OCI-LY1 (cell line): ENCODE results near the gene RNF125.
"Not testable (repeated sequence)": the region's sequence is repeated elsewhere in the genome, so short reads cannot be mapped to it uniquely, and the experiment has no call there.

Source experiments
- H2AFZ ChIP-seq: fragments of 200-600 bp; sonication (generic), shearing (Covaris generic); 2 replicates; pipeline ENCODE4 v1.6.0; 2014; ENCODE audit warnings: antibody characterized with exemption, mild to moderate bottlenecking, low read length
- H3F3A ChIP-seq: fragments of 200-600 bp; sonication (generic), shearing (Covaris generic); 2 replicates; pipeline ENCODE4 v1.6.0; 2014; ENCODE audit warnings: mild to moderate bottlenecking, antibody characterized with exemption, low read length, moderate library complexity; ENCODE audit not compliant: insufficient read depth
- H3K27ac ChIP-seq: fragments of 200-600 bp; sonication (generic); 2 replicates; pipeline ENCODE4 v1.5.1; 2014; ENCODE audit warnings: low read length, mixed run types, mild to moderate bottlenecking, low read depth; ENCODE audit not compliant: poor library complexity, severe bottlenecking
- H3K27me3 ChIP-seq: fragments of 200-600 bp; sonication (generic); 2 replicates; pipeline ENCODE4 v1.6.0; 2014; ENCODE audit warnings: antibody characterized with exemption, mild to moderate bottlenecking, low read length, moderate library complexity; ENCODE audit not compliant: insufficient read depth
- H3K36me3 ChIP-seq: fragments of 200-600 bp; sonication (generic); 2 replicates; pipeline ENCODE4 v1.6.1; 2014; ENCODE audit warnings: mild to moderate bottlenecking, antibody characterized with exemption, low read length, moderate library complexity, mixed read lengths; ENCODE audit not compliant: insufficient read depth
- H3K4me1 ChIP-seq: fragments of 200-600 bp; sonication (generic); 2 replicates; pipeline ENCODE4 v1.5.1; 2014; ENCODE audit warnings: mild to moderate bottlenecking, low read length, moderate library complexity; ENCODE audit not compliant: insufficient read depth, severe bottlenecking
- H3K4me2 ChIP-seq: fragments of 200-600 bp; sonication (generic), shearing (Covaris generic); 2 replicates; pipeline ENCODE4 v1.6.1; 2014; ENCODE audit warnings: low read length
- H3K4me3 ChIP-seq: fragments of 200-600 bp; sonication (generic); 2 replicates; pipeline ENCODE4 v1.5.1; 2014; ENCODE audit warnings: low read length, low read depth, mild to moderate bottlenecking, mixed read lengths; ENCODE audit not compliant: poor library complexity, severe bottlenecking
- H3K79me2 ChIP-seq: fragments of 200-600 bp; shearing (Covaris generic); 2 replicates; pipeline ENCODE4 v1.6.1; 2016; ENCODE audit warnings: mixed run types, low read length, mixed read lengths; ENCODE audit not compliant: insufficient read depth
- H3K9ac ChIP-seq: fragments of 200-600 bp; sonication (generic), shearing (Covaris generic); 2 replicates; pipeline ENCODE4 v1.6.1; 2014; ENCODE audit warnings: mild to moderate bottlenecking, low read length, mixed read lengths
- H3K9me2 ChIP-seq: fragments of 200-600 bp; sonication (generic), shearing (Covaris generic); 2 replicates; pipeline ENCODE4 v1.6.1; 2014; ENCODE audit warnings: low read depth, mild to moderate bottlenecking, low read length, mixed read lengths
- H3K9me3 ChIP-seq: fragments of 200-600 bp; shearing (Covaris generic); 2 replicates; pipeline ENCODE4 v1.6.1; 2014; ENCODE audit warnings: low read length, mixed read lengths
- H4K20me1 ChIP-seq: fragments of 200-600 bp; sonication (generic), shearing (Covaris generic); 2 replicates; pipeline ENCODE4 v1.6.0; 2016; ENCODE audit warnings: mild to moderate bottlenecking, low read length; ENCODE audit not compliant: insufficient read depth
- CTCF ChIP-seq: fragments of 200-600 bp; sonication (generic), shearing (Covaris generic); IDR thresholded peaks from 2 replicates; pipeline ENCODE4 v1.5.1; 2017; ENCODE audit warnings: mild to moderate bottlenecking, antibody characterized with exemption, low read length, moderate library complexity, mixed read lengths
- EZH2 ChIP-seq: fragments of 200-600 bp; sonication (generic), shearing (Covaris generic); IDR thresholded peaks from 2 replicates; pipeline ENCODE4 v1.8.0; 2017; ENCODE audit warnings: borderline replicate concordance, mixed run types, mild to moderate bottlenecking, antibody characterized with exemption, low read length, moderate library complexity, mixed read lengths

RNF125 gene

GRCh38 chr18:32011193-32011592, 7.4 kb upstream of the RNF125 start:
- TF ChIP-seq EZH2 (no peak), CTCF (no peak)
- Histone ChIP-seq H3K27me3 (no peaks in the 10 kb centered on the region; the same call in 1 of the 2 replicates), H4K20me1 (no peaks in the 10 kb centered on the region), H3K4me3 (no peak overlapping the region), H3K4me2 (no peak overlapping the region), H3K9me2 (no peaks in the 10 kb centered on the region), H3K9ac (no peak overlapping the region), H3F3A (no peaks in the 10 kb centered on the region), H3K4me1 (no peaks in the 10 kb centered on the region), H3K79me2 (no peaks in the 10 kb centered on the region), H3K9me3 (no peaks in the 10 kb centered on the region), H3K27ac (no peak overlapping the region), H3K36me3 (no peaks in the 10 kb centered on the region), H2AFZ (no peak overlapping the region)

- Histone ChIP-seq H3K27me3 (no peaks in the 10 kb centered on the region), H3K4me2 (peak overlapping the region; percentile 46; the same call in 1 of the 2 replicates), H2AFZ (no peak overlapping the region), H3K9me3 (no peaks in the 10 kb centered on the region), H3F3A (no peaks in the 10 kb centered on the region), H3K36me3 (no peaks in the 10 kb centered on the region), H3K27ac (no peak overlapping the region), H3K4me3 (peak overlapping the region; percentile 39), H4K20me1 (no peaks in the 10 kb centered on the region), H3K79me2 (no peaks in the 10 kb centered on the region), H3K9ac (no peak overlapping the region), H3K9me2 (no peaks in the 10 kb centered on the region), H3K4me1 (no peaks in the 10 kb centered on the region)
- TF ChIP-seq CTCF (no peak), EZH2 (no peak)
Observed at GRCh38 chr18:32019251-32019948, 775 bp downstream of the RNF125 start.

- not testable (repeated sequence) for H2AFZ ChIP-seq, H3K27me3 ChIP-seq, H3K79me2 ChIP-seq, H3K9me2 ChIP-seq, H3K4me1 ChIP-seq, H3F3A ChIP-seq, H3K9me3 ChIP-seq, H3K4me3 ChIP-seq, H3K4me2 ChIP-seq, H3K36me3 ChIP-seq, H3K27ac ChIP-seq, H4K20me1 ChIP-seq, H3K9ac ChIP-seq
Observed at GRCh38 chr18:32019949-32020625, 1.5 kb downstream of the RNF125 start.
